ENCODE data around the gene DLD. TPM values are rescaled to one million over a fixed set of nuclear protein-coding genes. Genes with fewer than 3 reads are reported as not detected.

Gene DLD
- total RNA-seq, 2 experiments from 2014 or later = 43.8 to 82.3 TPM

- H3K79me2 ChIP-seq (ENCODE audit: insufficient read depth, low read depth, low read length) = no peaks in the 10 kb centered on the region
- intact Hi-C loops (cut with micrococcal nuclease; ENCODE audit: unreplicated experiment) = no loop called here
- no peak overlapping the region for H3K4me3 ChIP-seq (ENCODE audit: low read depth, low read length, poor library complexity, severe bottlenecking)
- H4K20me1 ChIP-seq (ENCODE audit: insufficient read depth, low read length) = no peaks in the 10 kb centered on the region
- ChIA-PET POLR2A (interaction anchor here (0.7 kb wide), 1 partner anchor 580 kb away, joined by 3 read pairs; no protein-coding TSS in a partner anchor), CTCF (ENCODE audit: unreplicated experiment) (no interaction called here)
- TF ChIP-seq CTCF (conservative IDR thresholded peaks at IDR 0.05; ENCODE audit: low read length) (no peak), EZH2phosphoT487 (IDR thresholded peaks at IDR 0.05; ENCODE audit: borderline replicate concordance, low read depth, low read length) (no peak)
- BruUV-seq (replicated peaks) = no TSS peak
- no peak overlapping the region for H3K4me2 ChIP-seq (ENCODE audit: low read length)
- H3K27ac ChIP-seq (ENCODE audit: low read depth, low read length, poor library complexity, severe bottlenecking) = no peak overlapping the region
- no peak overlapping the region for H2AFZ ChIP-seq (ENCODE audit: low read length)
- no peaks in the 10 kb centered on the region for H3K36me3 ChIP-seq (ENCODE audit: insufficient read depth, low read length)
- H3K4me1 ChIP-seq (ENCODE audit: insufficient read depth, low read length, poor library complexity, severe bottlenecking) = no peaks in the 10 kb centered on the region
- H3K9me3 ChIP-seq (ENCODE audit: low read length) = no peaks in the 10 kb centered on the region
- no peak for DNase-seq (ENCODE audit: low spot score)
- no peaks in the 10 kb centered on the region for H3K9me2 ChIP-seq (ENCODE audit: insufficient read depth, low read length)
Observed at GRCh38 chr7:107860981-107861652, 29.9 kb upstream of the DLD start.

- H4K20me1 ChIP-seq (ENCODE audit: insufficient read depth, low read length) = no peaks in the 10 kb centered on the region
- H3K4me3 ChIP-seq (ENCODE audit: low read depth, low read length, poor library complexity, severe bottlenecking) = no peak overlapping the region
- intact Hi-C loops (cut with micrococcal nuclease; ENCODE audit: unreplicated experiment) = no loop called here
- H3K36me3 ChIP-seq (ENCODE audit: insufficient read depth, low read length) = no peaks in the 10 kb centered on the region
- H3K4me2 ChIP-seq (ENCODE audit: low read length) = no peak overlapping the region
- H3K79me2 ChIP-seq (ENCODE audit: insufficient read depth, low read depth, low read length) = no peaks in the 10 kb centered on the region
- H3K9me3 ChIP-seq (ENCODE audit: low read length) = no peaks in the 10 kb centered on the region
- TF ChIP-seq CTCF (conservative IDR thresholded peaks at IDR 0.05; ENCODE audit: low read length) (no peak), EZH2phosphoT487 (IDR thresholded peaks at IDR 0.05; ENCODE audit: borderline replicate concordance, low read depth, low read length) (no peak)
- no peak overlapping the region for H2AFZ ChIP-seq (ENCODE audit: low read length)
- H3K4me1 ChIP-seq (ENCODE audit: insufficient read depth, low read length, poor library complexity, severe bottlenecking) = no peaks in the 10 kb centered on the region
- POLR2A ChIA-PET = interaction anchor here (0.7 kb wide), 1 partner anchor 136 kb away, joined by 3 read pairs; no protein-coding TSS in a partner anchor
- CTCF ChIA-PET (ENCODE audit: unreplicated experiment) = no interaction called here
- H3K27ac ChIP-seq (ENCODE audit: low read depth, low read length, poor library complexity, severe bottlenecking) = no peak overlapping the region
- BruUV-seq (replicated peaks) = no TSS peak
- DNase-seq (ENCODE audit: low spot score) = no peak
- no peaks in the 10 kb centered on the region for H3K9me2 ChIP-seq (ENCODE audit: insufficient read depth, low read length)
Observed at GRCh38 chr7:107865956-107866775, 24.8 kb upstream of the DLD start.
